Effector memory CD4-positive, alpha-beta T cell (primary cell): Measurements from ENCODE around the gene CACNA2D3.

ENCODE experiments used
- DNase-seq, 3 donors: peaks; one replicate each; pipeline ENCODE4 v3.0.0-alpha.2; 2020
- H3K27ac ChIP-seq: 2 replicates; pipeline ENCODE4 v1.7.0; 2013; ENCODE audit warnings: mild to moderate bottlenecking, low read length, moderate library complexity; ENCODE audit not compliant: insufficient read depth, poor library complexity, severe bottlenecking
- H3K27me3 ChIP-seq: replicated peaks from 2 replicates; pipeline ENCODE4 v1.7.0; 2013; ENCODE audit warnings: mild to moderate bottlenecking, low read length; ENCODE audit not compliant: insufficient read depth, control insufficient read depth, poor library complexity, severe bottlenecking
- H3K36me3 ChIP-seq: 2 replicates; pipeline ENCODE4 v1.7.0; 2013; ENCODE audit warnings: mild to moderate bottlenecking, low read length, moderate library complexity; ENCODE audit not compliant: control insufficient read depth, insufficient read depth
- H3K4me1 ChIP-seq: 2 replicates; pipeline ENCODE4 v1.7.0; 2013; ENCODE audit warnings: low read length, mild to moderate bottlenecking; ENCODE audit not compliant: control insufficient read depth, insufficient read depth, poor library complexity, severe bottlenecking
- H3K4me3 ChIP-seq: 2 replicates; pipeline ENCODE4 v1.7.0; 2013; ENCODE audit warnings: low read length, low read depth, mild to moderate bottlenecking; ENCODE audit not compliant: insufficient read depth, poor library complexity, severe bottlenecking
- H3K9me3 ChIP-seq: 2 replicates; pipeline ENCODE4 v1.7.0; 2013; ENCODE audit warnings: mild to moderate bottlenecking, low read length, moderate library complexity; ENCODE audit not compliant: control insufficient read depth

CACNA2D3 gene

GRCh38 chr3:54366839-54367238 lies 244.5 kb downstream of the CACNA2D3 start:
- H3K4me1 ChIP-seq: no peaks in the 10 kb centered on the region
- no peaks in the 10 kb centered on the region for H3K27me3 ChIP-seq
- no peak overlapping the region for H3K4me3 ChIP-seq
- DNase-seq: no peak
- H3K36me3 ChIP-seq: no peaks in the 10 kb centered on the region
- H3K27ac ChIP-seq: no peak overlapping the region
- no peaks in the 10 kb centered on the region for H3K9me3 ChIP-seq

GRCh38 chr3:54372232-54372631 lies 249.9 kb downstream of the CACNA2D3 start:
- no peaks in the 10 kb centered on the region for H3K9me3 ChIP-seq
- DNase-seq: no peak
- H3K27ac ChIP-seq: no peak overlapping the region
- no peak overlapping the region for H3K4me3 ChIP-seq
- H3K36me3 ChIP-seq: no peaks in the 10 kb centered on the region
- H3K27me3 ChIP-seq: no peaks in the 10 kb centered on the region
- H3K4me1 ChIP-seq: no peaks in the 10 kb centered on the region

GRCh38 chr3:54374214-54374852 lies 252.0 kb downstream of the CACNA2D3 start:
- Histone ChIP-seq H3K4me1 (no peaks in the 10 kb centered on the region), H3K27ac (no peak overlapping the region), H3K36me3 (no peaks in the 10 kb centered on the region), H3K9me3 (no peaks in the 10 kb centered on the region), H3K4me3 (no peak overlapping the region), H3K27me3 (no peaks in the 10 kb centered on the region)
- DNase-seq: no peak

- H3K4me3 ChIP-seq: no peak overlapping the region
- no peaks in the 10 kb centered on the region for H3K27me3 ChIP-seq
- no peaks in the 10 kb centered on the region for H3K36me3 ChIP-seq
- no peak overlapping the region for H3K27ac ChIP-seq
- H3K4me1 ChIP-seq: no peaks in the 10 kb centered on the region
- H3K9me3 ChIP-seq: no peaks in the 10 kb centered on the region
- no peak for DNase-seq
Observed at GRCh38 chr3:54376142-54376807, 253.9 kb downstream of the CACNA2D3 start.

GRCh38 chr3:54376939-54377578 lies 254.7 kb downstream of the CACNA2D3 start:
- DNase-seq: no peak
- Histone ChIP-seq H3K9me3 (no peaks in the 10 kb centered on the region), H3K4me3 (no peak overlapping the region), H3K36me3 (no peaks in the 10 kb centered on the region), H3K4me1 (no peaks in the 10 kb centered on the region), H3K27ac (no peak overlapping the region), H3K27me3 (no peaks in the 10 kb centered on the region)

GRCh38 chr3:54378184-54378583 lies 255.8 kb downstream of the CACNA2D3 start:
- Histone ChIP-seq H3K4me1 (no peaks in the 10 kb centered on the region), H3K27me3 (no peaks in the 10 kb centered on the region), H3K27ac (no peak overlapping the region), H3K36me3 (no peaks in the 10 kb centered on the region), H3K4me3 (no peak overlapping the region), H3K9me3 (no peaks in the 10 kb centered on the region)
- no peak for DNase-seq

- Histone ChIP-seq H3K4me3 (no peak overlapping the region), H3K27ac (no peak overlapping the region), H3K36me3 (no peaks in the 10 kb centered on the region), H3K27me3 (no peaks in the 10 kb centered on the region), H3K4me1 (no peaks in the 10 kb centered on the region), H3K9me3 (no peaks in the 10 kb centered on the region)
- no peak for DNase-seq
Observed at GRCh38 chr3:54384279-54384678, 261.9 kb downstream of the CACNA2D3 start.

GRCh38 chr3:54390582-54390981 lies 268.2 kb downstream of the CACNA2D3 start:
- no peaks in the 10 kb centered on the region for H3K4me1 ChIP-seq
- no peaks in the 10 kb centered on the region for H3K36me3 ChIP-seq
- H3K27me3 ChIP-seq: no peaks in the 10 kb centered on the region
- no peak overlapping the region for H3K4me3 ChIP-seq
- no peak for DNase-seq
- no peaks in the 10 kb centered on the region for H3K9me3 ChIP-seq
- H3K27ac ChIP-seq: no peak overlapping the region

GRCh38 chr3:54393150-54393549 lies 270.8 kb downstream of the CACNA2D3 start:
- Histone ChIP-seq H3K27me3 (no peaks in the 10 kb centered on the region), H3K9me3 (no peaks in the 10 kb centered on the region), H3K4me3 (no peak overlapping the region), H3K36me3 (no peaks in the 10 kb centered on the region), H3K27ac (no peak overlapping the region), H3K4me1 (no peaks in the 10 kb centered on the region)
- no peak for DNase-seq

- Histone ChIP-seq H3K27ac (no peak overlapping the region), H3K27me3 (no peaks in the 10 kb centered on the region), H3K4me1 (no peaks in the 10 kb centered on the region), H3K4me3 (no peak overlapping the region), H3K9me3 (no peaks in the 10 kb centered on the region), H3K36me3 (no peaks in the 10 kb centered on the region)
- DNase-seq: no peak
Observed at GRCh38 chr3:54408328-54408727, 286.0 kb downstream of the CACNA2D3 start.
